Hepatocyte (in vitro differentiated cells): ENCODE measurements around the gene ZBTB1. TPM values are rescaled to one million over a fixed set of nuclear protein-coding genes. Genes with fewer than 3 reads are reported as not detected.

Experiments
- DNase-seq: peaks from one replicate; pipeline ENCODE4 v3.0.0-alpha.2; 2016; ENCODE audit warnings: low spot score
- H2AFZ ChIP-seq: fragments of 200-600 bp; sonication (generic); 2 replicates; pipeline ENCODE4 v1.6.0; 2016; ENCODE audit warnings: antibody characterized with exemption, mild to moderate bottlenecking
- H3K27ac ChIP-seq: fragments of 200-600 bp; sonication (generic); 2 replicates; pipeline ENCODE4 v1.5.1; 2016; ENCODE audit warnings: mild to moderate bottlenecking
- H3K27me3 ChIP-seq: fragments of 200-600 bp; sonication (generic); 2 replicates; pipeline ENCODE4 v1.6.1; 2016
- H3K36me3 ChIP-seq: fragments of 200-600 bp; sonication (generic); replicated peaks from 2 replicates; pipeline ENCODE4 v1.5.1; 2016; ENCODE audit warnings: low read depth; ENCODE audit not compliant: insufficient read depth
- H3K4me1 ChIP-seq: fragments of 200-600 bp; sonication (generic); 2 replicates; pipeline ENCODE4 v1.5.1; 2016; ENCODE audit warnings: mild to moderate bottlenecking, moderate library complexity; ENCODE audit not compliant: insufficient read depth
- H3K4me2 ChIP-seq: fragments of 200-600 bp; sonication (generic); 2 replicates; pipeline ENCODE4 v1.6.0; 2016
- H3K4me3 ChIP-seq: fragments of 200-600 bp; sonication (generic); 2 replicates; pipeline ENCODE4 v1.5.1; 2016; ENCODE audit warnings: mild to moderate bottlenecking
- H3K79me2 ChIP-seq: fragments of 200-600 bp; sonication (generic); 2 replicates; pipeline ENCODE4 v1.6.0; 2017; ENCODE audit warnings: mild to moderate bottlenecking
- H3K9me2 ChIP-seq: fragments of 200-600 bp; sonication (generic); replicated peaks from 2 replicates; pipeline ENCODE4 v1.6.0; 2017; ENCODE audit warnings: mild to moderate bottlenecking; ENCODE audit not compliant: insufficient read depth
- H3K9me3 ChIP-seq: fragments of 200-600 bp; sonication (generic); 2 replicates; pipeline ENCODE4 v1.5.1; 2016; ENCODE audit warnings: low read depth, mild to moderate bottlenecking
- H4K20me1 ChIP-seq: fragments of 200-600 bp; sonication (generic); 2 replicates; pipeline ENCODE4 v1.6.0; 2016; ENCODE audit warnings: mild to moderate bottlenecking; ENCODE audit not compliant: insufficient read depth, poor library complexity, severe bottlenecking
- EZH2 ChIP-seq: fragments of 200-600 bp; sonication (generic); IDR thresholded peaks from 2 replicates; pipeline ENCODE4 v1.6.1; 2016; ENCODE audit warnings: antibody characterized with exemption, mild to moderate bottlenecking, borderline replicate concordance
- EZH2phosphoT487 ChIP-seq: fragments of 200-600 bp; sonication (generic); IDR thresholded peaks from one replicate; pipeline ENCODE4 v1.6.1; 2018; ENCODE audit warnings: antibody characterized with exemption, mild to moderate bottlenecking, low read depth, moderate library complexity; ENCODE audit not compliant: unreplicated experiment, severe bottlenecking
- WGBS: methylation state at CpG from one replicate; pipeline ENCODE4 v1.1.6; 2016; ENCODE audit warnings: low lambda C conversion rate; ENCODE audit errors: missing lambda C conversion rate; 5-methylcytosine and 5-hydroxymethylcytosine counted together
- polyA plus RNA-seq: library from polyadenylated mRNA; unstranded; fragments of >200 nt; fragmentation: Nextera tagmentation; extraction: Ambion mirVana; gene quantifications from 2 replicates; pipeline ENCODE4 v1.2.1, GENCODE V29; 2016
- total RNA-seq: library from RNA; depleted of rRNA; stranded (reverse); fragments of >200 nt; gene quantifications from 2 replicates; pipeline ENCODE4 v1.2.3, GENCODE V29; 2014
- TF ChIP-seq, protein P1 (sequence below): fragments of 200-600 bp; sonication (generic); IDR thresholded peaks from 2 replicates; pipeline ENCODE4 v1.5.1; 2016; ENCODE audit warnings: antibody characterized with exemption, mild to moderate bottlenecking; ENCODE audit not compliant: poor library complexity

The ZBTB1 gene
- total and polyA plus RNA-seq, 2 experiments from 2014 or later, result 30.3 to 60.4 TPM

DNA sequence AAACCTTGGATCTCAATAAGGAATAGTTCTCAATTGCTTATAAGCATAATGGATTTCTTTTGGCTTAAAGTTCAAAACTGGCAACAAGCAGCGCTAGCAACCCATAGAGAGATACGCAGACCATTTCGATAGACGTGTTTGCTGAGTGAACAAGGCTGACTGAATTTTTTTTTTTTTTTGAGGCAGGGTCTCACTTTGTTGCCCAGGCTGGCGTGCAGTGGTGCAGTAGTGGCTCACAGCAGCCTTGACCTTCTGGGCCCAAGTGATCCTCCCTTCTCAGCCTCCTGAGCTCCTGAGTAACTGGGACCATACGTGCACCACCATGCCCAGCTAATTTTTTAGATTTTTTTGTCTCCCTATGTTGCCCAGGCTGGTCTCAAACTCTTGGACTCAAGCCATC, 40.7 kb upstream of the ZBTB1 start:
- no peak overlapping the region for H3K27ac ChIP-seq
- no peak for TF ChIP-seq EZH2
- TF ChIP-seq EZH2phosphoT487, result no peak
- TF ChIP-seq, protein P1, sequence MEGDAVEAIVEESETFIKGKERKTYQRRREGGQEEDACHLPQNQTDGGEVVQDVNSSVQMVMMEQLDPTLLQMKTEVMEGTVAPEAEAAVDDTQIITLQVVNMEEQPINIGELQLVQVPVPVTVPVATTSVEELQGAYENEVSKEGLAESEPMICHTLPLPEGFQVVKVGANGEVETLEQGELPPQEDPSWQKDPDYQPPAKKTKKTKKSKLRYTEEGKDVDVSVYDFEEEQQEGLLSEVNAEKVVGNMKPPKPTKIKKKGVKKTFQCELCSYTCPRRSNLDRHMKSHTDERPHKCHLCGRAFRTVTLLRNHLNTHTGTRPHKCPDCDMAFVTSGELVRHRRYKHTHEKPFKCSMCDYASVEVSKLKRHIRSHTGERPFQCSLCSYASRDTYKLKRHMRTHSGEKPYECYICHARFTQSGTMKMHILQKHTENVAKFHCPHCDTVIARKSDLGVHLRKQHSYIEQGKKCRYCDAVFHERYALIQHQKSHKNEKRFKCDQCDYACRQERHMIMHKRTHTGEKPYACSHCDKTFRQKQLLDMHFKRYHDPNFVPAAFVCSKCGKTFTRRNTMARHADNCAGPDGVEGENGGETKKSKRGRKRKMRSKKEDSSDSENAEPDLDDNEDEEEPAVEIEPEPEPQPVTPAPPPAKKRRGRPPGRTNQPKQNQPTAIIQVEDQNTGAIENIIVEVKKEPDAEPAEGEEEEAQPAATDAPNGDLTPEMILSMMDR, result no peak
- no peak overlapping the region for H3K4me3 ChIP-seq
- peaks cover 8% of the 10 kb centered on the region for H3K4me1 ChIP-seq
- no peaks in the 10 kb centered on the region for H3K36me3 ChIP-seq
- H3K27me3 ChIP-seq, result no peaks in the 10 kb centered on the region
- H3K4me2 ChIP-seq, result no peak overlapping the region
- no peaks in the 10 kb centered on the region for H4K20me1 ChIP-seq
- 93% methylated on average over 6 of the region's 6 CpGs for WGBS
- DNase-seq, result no peak
- no peaks in the 10 kb centered on the region for H3K9me2 ChIP-seq
- no peak overlapping the region for H2AFZ ChIP-seq
- no peaks in the 10 kb centered on the region for H3K9me3 ChIP-seq
- no peaks in the 10 kb centered on the region for H3K79me2 ChIP-seq

DNA sequence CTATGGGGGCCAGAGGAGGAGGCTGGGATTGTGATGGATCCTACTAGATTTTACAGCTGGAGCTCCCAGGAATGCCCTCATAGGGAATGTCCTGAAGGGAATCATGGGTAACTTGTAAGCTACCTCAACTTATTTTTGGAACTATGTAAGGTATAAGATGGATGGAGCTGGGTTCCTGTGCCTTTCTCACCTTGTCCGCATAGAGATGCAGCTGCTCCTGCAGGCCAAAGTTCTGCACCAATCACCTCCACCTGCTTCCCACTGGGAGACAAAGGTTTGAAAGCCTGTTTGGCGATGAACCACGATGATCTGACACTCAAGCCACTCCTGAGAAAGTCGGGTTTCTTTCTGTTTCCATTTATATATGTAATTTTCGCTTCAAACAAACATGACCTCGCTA, 39.9 kb upstream of the ZBTB1 start:
- H3K9me2 ChIP-seq, result no peaks in the 10 kb centered on the region
- peak overlapping the region; percentile 22 for H3K27ac ChIP-seq
- H2AFZ ChIP-seq, result peak overlapping the region; percentile 94
- H3K4me1 ChIP-seq, result peaks cover 8% of the 10 kb centered on the region
- peak overlapping the region; percentile 97 for H3K4me2 ChIP-seq
- peak overlapping the region; percentile 86 for H3K4me3 ChIP-seq
- H3K27me3 ChIP-seq, result no peaks in the 10 kb centered on the region
- no peaks in the 10 kb centered on the region for H3K9me3 ChIP-seq
- no peaks in the 10 kb centered on the region for H4K20me1 ChIP-seq
- TF ChIP-seq, protein P1, result no peak
- TF ChIP-seq EZH2phosphoT487 (no peak), EZH2 (no peak)
- no peaks in the 10 kb centered on the region for H3K36me3 ChIP-seq
- DNase-seq, result no peak
- peaks cover 2% of the 10 kb centered on the region for H3K79me2 ChIP-seq
- WGBS, result 15% methylated on average over 6 of the region's 6 CpGs

DNA sequence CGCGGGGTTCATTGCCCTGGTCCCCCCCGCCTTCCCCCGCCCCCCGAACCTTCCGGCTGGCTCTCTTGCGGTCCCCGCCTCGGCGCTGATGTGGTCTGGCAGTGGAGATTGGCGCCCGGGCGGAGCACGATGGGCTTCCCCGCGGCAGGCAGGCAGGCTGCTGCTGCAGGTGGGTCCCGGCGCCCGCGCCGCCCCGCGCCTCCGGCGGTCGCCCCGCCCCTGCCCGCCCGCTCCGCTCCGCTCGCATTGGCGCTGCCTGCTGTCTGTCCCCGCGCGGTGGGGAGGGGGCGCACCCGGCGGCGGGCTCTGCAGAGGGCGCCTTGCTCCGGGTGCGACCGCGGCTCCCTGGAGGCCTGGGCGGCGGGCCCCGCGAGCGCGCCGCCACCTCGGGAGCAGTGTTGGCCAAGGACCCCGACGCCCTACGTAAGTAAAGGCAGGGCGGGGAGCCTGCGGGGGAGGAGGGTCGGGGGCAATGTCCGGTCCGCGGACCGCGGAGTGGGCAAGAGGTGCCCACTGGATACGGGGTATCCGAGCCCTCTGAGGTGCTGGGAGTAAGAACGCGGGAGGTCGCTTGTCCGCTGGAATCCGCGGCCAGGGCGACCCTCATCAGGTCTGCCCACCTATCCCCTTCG, 39.3 kb upstream of the ZBTB1 start, which contains the start of gene AKAP5:
AKAP5 (plus strand) TSS at position 309 of the 632 bp plus-strand sequence. CDS start 2,896 bp downstream, outside the sequence.
- no peaks in the 10 kb centered on the region for H4K20me1 ChIP-seq
- H3K9me3 ChIP-seq, result no peaks in the 10 kb centered on the region
- H3K27me3 ChIP-seq, result no peaks in the 10 kb centered on the region
- H3K36me3 ChIP-seq, result no peaks in the 10 kb centered on the region
- TF ChIP-seq EZH2phosphoT487 (no peak), EZH2 (no peak)
- TF ChIP-seq, protein P1, result no peak
- DNase-seq, result peak; percentile 79
- H3K27ac ChIP-seq, result peak within 1 kb of the TSS; percentile 68
- H3K9me2 ChIP-seq, result no peaks in the 10 kb centered on the region
- peak within 1 kb of the TSS; percentile 97 for H3K4me2 ChIP-seq
- H3K4me1 ChIP-seq, result peaks cover 8% of the 10 kb centered on the region
- H3K79me2 ChIP-seq, result peaks cover 2% of the 10 kb centered on the region
- WGBS, result 1% methylated on average over 45 of the region's 74 CpGs
- H3K4me3 ChIP-seq, result peak within 1 kb of the TSS; percentile 86
- H2AFZ ChIP-seq, result peak within 1 kb of the TSS; percentile 94
